Cerebellar nuclear complex (tissue), 1 donor: ENCODE data around the gene PRCP.
"Not testable (repeated sequence)": the region's sequence is repeated elsewhere in the genome, so short reads cannot be mapped to it uniquely, and the experiment has no call there.

ENCODE experiments used
- DNase-seq, 2 experiments: peaks; one replicate each; lab custom pipeline; 2025; lab: John Stamatoyannopoulos, UW

Gene PRCP

DNA sequence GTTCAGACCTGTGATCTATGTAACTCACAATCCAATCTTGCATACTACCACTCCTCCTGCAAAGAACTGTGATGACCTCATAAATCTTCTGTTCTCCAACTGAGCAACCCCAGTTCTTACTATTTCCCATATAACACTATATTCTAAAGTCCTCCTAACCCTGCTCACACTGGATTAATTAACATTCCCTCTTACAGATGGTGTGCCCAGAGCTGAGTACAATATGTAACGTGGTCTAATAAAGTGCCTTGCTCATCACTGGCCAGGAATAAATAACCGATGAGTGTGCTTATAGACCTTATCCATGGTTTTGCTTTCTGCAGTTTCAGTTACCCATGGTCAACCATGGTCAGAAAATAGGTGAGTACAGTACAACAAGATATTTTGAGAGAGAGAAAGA, 28.6 kb downstream of the PRCP start:
- DNase-seq, result no peak

DNA sequence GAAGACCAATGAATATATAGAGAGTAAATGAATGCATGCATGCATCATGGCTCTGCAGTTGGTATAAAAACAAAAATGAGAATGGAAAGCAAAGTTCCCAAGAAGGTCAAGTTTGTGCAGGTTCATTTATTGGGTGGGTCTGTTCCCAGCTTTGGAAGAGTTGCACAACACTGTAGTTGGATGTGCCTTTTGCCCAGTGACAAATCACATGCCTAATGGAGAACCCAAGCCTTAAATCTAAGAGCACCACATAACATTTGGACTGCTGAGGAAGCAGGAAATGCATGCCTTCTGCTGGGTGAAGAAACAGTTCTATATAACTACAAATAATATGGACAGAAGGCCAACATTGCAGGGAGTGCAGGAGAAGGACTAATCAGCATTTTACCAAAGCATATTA, 30.6 kb downstream of the PRCP start:
- no peak for DNase-seq

DNA sequence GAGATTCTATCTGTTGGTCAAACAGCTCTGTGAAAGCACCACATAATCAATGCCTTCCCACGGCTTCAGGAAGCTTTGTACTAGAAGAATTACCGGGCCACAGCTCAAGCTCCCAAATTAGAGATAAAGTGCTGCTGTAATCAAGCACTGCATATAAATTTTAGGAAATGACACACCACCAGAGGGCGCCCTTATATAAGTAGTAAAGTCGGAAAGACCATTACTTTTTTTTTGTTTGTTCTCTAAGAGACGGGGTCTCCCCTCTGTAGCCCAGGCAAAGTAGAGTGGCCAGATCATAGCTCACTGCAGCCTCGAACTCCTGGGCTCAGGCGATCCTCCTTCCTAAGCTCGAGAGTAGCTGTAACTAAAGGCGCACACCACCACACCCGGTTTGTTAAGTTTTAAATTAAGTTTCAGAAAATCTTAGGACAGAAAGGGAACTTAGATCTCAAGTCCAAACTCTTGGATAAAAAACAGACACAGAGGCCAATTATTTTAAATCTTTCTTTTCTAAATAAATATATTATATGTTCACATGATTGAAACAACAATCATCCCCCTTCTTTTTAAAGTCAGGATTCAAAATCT, 32.6 kb downstream of the PRCP start:
- no peak for DNase-seq

DNA sequence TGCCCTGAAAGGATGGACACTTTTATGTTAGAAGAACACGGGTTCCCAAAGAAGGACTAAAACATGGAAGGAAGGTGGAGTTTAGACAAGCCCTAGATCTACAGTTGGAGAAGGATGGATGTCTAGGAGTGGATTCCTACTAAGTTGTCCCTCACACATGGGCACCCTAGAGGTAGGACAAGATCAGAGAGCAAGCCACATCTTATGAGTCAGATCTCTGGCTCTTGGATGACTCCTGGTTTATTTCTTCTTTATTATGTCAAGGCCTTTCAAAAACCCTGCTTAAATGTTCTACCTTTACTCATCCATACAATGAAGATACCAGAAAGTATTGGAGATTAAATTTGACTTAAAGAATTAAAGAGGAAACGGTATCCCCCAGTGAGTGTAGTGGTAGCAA, 34.4 kb downstream of the PRCP start:
- no peak for DNase-seq

DNA sequence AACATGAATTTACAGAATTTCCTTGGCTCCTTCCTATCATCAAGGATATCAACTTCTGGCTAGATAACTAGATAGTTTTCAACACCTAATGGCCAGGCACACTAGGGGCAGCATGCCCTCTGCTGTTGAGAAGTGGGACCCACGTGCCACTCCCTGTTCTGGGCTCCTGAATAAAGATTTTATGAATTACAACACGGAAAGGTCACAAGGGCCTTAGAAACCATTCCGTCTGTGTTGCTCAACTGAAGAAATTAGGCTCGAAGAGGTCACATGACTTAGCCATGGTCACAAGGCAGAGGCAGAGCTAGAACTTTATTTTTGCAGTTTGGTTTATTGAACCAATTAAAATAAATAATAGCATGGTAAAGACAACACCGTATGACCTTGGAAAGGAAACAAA, 36.0 kb downstream of the PRCP start:
- DNase-seq, result no peak

DNA sequence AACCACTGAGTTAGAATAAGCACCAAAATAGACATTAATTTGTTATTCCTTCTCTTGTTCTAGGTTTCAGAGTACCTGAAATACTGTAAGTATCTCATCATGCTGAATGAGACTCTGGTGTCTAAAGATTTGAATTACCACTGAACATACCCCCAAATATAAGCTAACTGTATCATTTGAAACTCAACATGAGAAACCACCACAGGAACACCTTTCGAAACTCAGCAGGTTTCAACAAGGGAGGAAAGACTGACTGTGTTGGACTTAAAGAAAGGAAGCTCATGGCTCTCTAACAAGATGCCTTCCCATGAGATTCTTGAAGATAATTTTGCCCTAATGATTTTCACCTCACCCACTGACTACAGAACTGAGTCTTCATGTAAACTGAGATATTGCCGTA, 37.0 kb downstream of the PRCP start:
- no peak for DNase-seq

DNA sequence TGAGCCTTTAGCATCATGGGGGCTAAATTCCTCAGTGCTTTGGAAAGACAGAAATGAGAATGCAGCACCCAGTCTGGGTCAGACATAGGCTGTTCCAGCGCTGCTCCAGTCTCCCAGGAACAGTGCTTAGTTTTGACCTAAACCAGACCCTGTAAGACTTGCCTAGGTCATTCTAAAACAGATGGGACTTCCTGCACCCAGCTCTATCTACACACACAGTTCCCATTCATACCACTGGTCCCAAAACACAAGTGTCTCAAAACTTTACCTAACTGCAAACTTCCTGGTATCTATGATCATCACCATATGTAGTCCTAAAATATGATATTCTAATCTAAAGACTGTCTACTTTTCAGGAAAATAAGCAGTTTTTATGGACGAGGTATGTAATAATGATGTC, 37.9 kb downstream of the PRCP start:
- DNase-seq, result no peak

DNA sequence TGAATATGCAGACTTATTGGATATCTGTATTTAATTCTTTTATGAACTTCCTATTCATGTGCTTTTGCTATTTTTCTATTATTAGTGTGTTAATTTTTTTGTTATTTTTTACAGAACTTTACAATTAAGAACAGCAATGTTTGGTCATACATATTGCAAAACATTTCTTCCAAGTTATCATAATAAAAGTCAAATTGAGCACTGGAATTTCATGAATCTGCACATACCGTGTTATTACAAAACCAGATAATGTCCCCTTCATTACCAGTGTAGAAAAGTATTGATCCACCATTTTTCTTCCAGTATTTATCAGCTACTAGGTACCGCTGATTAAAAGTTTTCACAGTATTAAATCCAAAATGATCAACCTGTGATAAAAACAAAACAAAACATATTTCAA, 40.5 kb downstream of the PRCP start:
- DNase-seq, result no peak

DNA sequence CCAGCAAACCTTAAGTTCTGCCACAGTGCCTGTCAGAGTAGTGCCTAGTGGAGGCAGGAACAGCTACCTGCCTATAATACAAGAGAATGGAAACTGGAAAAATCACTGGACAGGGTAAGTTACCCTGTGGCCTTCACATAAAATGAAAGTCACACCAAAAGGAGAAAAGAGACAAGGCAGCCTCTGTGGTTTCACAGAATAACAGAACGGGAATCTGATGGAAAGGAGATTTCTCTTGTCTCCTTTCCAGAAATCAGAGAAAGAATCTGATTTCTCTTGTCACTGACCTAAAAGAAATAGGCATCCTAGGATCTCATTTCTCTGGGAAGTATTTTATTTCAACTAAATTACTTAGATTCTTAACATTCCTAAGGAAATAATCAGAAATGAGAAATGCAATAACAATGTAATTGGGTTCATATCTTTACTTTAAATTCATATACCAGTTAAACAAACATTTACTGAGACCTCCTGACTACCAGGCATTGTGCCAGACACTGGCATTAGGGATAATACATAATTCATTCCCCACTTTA, 41.6 kb downstream of the PRCP start:
- DNase-seq, result no peak

DNA sequence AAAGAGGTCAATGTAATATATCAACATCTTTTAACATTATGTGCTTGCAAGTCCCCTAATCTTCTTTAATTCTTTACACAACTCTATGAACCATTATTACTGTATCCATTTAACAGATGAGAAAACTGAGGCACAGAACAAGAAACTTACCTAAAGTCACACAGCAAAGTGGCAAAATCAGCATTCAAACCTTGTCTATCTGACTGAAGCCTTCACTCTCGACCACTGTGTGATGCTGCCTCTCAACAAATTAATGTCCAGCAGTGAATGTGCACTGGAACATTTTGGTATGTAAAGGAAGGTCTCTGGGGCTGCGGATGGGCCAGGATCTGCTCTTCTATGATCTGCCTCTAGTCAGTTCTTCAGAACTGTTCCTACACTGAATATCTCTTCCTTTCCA, 42.1 kb downstream of the PRCP start:
- no peak for DNase-seq

DNA sequence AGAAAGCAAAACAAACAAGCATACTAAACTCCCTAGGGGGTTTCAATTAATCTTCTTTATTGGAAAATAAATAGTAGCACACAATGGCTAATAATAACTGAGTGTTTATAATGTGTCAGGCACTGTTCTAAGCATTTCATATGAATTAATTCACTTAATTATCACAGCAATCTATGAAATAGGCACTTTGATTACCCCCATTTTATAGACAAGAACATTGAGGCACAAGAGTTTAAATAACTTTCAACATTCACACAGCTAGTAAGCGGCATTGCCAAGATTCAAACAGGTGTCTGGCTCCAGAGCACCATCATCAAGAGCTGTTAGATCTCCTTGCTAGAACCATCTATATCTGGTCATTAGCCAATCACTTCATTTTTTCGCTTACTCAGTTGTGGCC, 43.1 kb downstream of the PRCP start:
- DNase-seq, result no peak

DNA sequence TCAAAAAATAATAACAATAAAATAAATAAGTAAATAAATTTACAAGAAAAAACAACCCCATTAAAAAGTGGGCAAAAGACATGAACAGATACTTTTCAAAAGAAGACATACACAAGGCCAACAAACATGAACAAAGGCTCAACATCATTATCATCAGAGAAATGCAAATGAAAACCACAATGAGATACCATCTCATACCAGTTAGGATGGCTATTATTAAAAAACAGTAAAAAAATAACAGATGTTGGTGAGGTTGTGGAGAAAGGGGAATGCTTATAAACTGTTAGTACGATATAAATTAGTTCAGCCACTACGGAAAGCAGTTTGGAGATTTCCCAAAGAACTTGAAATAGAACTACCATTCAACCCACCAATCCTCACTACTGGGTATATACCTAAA, 44.6 kb downstream of the PRCP start:
- DNase-seq, result no peak

DNA sequence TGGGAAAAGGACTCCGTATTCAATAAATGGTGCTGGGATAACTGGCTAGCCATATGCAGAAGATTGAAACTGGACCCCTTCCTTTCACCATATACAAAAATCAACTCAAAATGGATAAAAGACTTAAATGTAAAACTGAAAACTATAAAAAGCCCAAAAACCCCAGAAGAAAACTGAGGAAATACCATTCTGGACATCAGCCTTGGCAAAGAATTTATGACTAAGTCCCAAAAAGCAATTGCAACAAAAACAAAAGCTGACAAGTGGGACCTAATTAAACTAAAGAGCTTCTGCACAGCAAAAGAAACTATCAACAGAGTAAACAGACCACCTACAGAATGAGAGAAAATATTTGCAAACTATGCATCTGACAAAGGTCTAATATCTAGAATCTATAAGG, 45.3 kb downstream of the PRCP start:
- DNase-seq, result not testable (repeated sequence)

DNA sequence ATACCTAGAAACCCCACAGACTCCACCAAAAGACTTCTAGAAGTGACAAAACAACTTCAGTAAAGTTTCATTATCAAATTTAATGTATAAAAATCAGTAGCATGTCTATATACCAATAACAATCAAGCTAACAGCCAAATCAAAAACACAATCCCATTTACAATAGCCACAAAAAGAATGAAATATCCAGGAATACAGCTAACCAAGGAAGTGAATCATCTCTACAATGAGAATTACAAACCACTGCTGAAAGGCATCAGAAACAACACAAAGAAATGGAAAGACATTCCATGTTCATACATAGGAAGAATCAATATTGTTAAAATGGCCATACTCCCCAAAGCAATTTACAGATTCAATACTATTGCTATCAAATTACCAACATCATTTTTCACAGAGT, 46.0 kb downstream of the PRCP start:
- DNase-seq, result no peak

DNA sequence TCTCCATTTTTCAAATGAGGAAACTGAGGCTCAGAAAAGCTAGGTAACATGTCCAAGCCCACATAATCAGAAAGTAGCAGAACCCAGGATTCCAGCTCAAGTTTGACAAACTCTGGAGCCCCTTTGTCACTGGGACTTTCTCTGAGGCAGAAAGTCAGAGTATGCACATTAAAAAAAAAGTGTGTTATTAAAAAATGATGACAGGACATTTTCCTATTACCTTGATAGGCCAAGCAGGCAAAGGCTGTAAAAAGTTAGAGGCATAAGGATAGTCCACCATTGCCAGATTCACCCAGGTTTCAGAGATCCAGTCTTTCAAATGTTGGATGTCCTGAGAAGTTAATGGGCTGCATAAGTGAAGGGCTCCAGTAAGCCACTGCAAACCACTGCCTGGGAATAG, 51.4 kb downstream of the PRCP start:
- no peak for DNase-seq

DNA sequence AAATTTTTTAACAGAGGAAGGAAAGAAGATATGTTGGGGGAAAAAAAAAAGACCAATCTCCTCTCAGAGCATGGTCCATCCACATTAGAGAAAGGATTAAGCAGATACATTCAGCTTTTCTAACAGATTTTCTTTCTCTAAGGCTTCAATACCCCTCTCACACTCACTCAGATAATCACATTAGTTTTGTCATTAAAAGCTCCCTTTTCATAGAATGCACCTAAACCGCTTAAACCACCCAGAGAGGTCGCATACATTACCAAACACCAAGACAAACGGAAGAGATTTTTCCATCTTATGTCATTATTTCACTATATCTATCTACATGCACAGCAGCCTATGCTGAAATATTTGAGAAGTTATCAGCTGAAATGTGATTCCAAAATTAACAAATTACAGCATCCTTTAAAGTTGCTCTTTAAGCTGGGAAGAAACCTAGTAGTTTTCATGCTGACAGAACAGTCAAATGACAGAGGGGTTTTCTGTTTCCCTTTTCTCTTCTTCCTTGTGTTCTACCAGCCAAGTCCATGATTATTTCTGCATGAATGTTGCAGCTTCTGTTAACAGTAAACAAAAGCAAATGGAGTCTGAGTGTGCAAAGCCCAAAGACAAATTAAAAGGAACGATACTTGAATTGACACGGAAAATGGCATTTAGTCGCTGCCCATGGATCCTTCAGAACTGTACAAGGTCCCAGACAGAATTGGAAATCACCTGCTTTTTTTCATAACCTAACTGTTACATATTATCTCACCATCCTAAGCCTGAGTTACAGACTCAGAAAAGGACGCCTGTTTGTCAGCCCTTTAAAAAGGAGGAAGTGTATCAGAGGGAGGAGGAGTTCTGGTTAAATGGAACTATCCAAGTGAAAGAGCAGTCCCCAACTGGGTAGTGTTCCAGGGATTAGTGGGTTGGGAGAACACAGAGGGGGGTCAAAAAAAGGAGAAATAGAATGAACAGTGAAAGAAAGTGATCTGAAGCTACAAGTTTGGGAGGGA, 54.6 kb downstream of the PRCP start:
- DNase-seq, result no peak

DNA sequence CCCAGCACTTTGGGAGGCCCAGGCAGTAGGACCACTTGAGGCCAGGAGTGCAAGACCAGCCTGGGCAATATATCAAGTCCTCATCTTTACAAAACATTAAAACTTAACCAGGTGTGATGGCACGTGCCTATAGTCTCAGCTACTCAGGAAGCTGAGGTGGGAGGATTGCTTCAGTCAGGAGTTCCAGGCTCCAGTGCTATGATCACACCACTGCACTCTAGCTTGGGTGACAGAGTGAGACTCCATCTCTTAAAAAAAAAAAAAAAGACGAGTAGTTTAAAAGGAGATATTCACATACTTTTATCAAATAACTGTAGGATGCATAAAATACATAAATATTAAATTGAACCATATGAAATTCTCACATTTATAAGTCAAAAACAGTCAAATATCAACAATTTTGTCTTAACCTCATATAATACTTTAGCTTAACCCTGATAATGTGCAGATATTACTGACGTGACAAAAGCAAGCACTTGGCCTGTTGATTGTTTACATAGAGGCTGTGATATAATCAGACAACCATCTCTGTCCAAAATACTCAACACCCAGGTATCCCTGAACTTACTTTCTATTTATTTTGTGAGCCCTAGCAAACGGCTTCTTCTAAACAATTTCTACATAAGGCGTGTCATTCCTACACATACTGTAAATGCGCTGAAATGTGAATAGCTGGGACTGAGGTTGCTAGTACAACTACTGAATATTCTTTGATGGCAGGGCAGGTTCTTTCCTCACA, 57.0 kb downstream of the PRCP start:
- no peak for DNase-seq

DNA sequence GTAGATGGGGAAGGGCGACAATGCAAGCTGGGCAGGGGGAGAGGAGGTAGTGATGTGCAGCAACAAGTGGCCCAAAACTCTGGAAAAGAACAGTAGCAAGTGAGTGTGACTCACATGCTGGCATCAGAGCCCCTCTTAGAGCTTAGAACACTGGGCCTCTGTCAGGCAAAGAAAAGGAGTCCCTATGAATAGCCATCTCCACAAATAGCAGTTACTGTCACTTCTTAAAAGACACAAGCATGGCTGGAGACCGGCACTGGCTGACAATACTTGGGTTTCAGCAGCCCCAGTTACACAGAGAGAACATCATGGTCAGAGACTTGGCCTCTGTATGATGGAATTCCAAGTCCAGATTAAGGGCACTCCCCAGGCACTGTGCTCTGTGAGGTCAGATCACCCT, 58.2 kb downstream of the PRCP start:
- DNase-seq, result no peak

DNA sequence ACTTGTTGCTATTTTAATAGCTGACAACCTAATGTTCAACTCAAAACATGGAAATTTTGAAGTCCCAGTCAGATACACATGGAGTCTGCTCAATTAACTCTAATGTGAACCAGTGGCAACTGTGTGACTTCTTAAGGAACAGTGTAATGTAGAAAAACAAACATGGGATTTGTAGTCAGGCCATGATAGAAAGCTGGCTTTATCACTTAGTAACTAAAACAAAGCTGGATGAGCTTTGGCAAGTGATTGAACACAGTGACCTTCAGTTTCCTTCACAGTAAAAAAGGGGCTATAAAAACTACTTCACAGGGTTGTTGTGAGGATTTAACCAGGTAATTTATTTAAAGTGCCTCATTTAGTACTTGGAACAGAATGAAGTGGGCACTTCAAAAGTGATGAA, 62.6 kb downstream of the PRCP start:
- no peak for DNase-seq

DNA sequence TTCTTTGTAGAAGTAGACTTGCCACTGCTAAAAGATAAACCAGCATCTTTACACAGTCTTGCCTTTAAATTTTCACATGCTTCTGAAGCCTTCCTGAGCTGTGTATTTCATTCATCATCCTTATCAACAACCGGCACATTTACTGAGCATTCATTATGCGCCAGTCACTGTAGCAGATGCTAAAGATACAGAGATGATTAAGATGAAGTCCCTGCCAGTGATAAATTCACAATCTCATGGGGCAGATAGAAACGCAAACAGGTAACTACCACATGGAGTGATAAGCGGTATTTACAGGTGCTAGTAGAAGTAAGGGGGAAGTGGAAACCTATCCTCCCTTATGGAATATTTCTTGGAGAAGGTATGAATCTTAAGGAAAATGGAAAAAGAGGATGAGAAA, 67.2 kb downstream of the PRCP start:
- DNase-seq, result no peak

DNA sequence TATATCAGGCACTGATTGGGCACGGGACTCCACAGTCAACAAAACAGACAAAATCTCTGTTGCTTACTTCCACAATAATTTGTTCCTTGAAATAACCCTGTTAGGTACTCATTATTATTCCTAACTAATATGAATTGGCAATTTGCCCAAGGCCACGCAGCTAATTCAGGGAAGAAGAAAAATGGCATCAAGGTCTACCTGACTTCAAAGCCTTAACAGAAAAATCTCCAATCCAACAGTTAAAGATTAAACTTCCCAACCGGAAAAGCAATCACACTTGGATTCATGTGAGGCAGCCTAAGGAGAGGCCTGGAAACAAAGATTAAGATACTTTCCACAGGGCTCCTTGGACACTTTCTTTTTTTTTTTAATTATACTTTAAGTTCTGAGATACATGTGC, 68.9 kb downstream of the PRCP start:
- no peak for DNase-seq

DNA sequence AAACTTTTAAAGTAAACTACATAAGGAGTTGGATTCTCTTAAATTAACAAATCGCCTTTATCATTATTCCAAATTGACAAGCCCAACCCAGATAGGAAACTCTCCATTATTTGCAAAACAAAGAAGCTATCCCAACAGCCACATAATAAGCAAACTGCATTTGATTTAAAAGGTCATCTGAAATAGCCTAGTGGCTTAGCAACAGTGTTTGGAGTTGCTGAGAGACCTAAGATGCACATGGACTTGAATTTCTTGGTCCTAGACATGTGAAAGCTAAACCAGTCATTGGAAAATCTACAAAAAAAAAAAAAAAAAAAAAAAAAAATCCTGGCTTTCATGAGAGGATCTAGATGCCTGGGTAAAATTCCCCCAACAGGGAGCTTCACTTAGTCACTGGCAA, 69.5 kb downstream of the PRCP start:
- DNase-seq, result no peak

DNA sequence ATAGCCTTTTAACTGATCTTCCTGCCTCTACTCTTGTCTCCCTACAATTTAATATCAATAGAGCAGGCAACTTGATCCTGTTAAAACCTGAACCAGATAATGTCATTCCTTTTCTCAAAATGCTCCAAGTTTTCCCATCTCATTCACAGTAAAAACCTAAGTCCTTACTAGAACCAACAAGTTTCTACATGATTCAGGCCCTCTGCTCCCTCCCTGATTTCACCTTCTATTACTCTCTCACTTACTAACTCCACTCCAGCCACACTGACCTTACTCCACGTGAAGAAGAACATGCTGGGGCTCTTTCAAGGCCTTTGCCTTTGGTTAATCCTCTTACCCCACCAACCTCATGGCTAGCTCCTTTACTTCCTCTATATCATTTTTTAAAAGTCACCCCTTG, 71.1 kb downstream of the PRCP start:
- no peak for DNase-seq
